Measurements from ENCODE around the gene SMURF1.

SMURF1 gene

DNA sequence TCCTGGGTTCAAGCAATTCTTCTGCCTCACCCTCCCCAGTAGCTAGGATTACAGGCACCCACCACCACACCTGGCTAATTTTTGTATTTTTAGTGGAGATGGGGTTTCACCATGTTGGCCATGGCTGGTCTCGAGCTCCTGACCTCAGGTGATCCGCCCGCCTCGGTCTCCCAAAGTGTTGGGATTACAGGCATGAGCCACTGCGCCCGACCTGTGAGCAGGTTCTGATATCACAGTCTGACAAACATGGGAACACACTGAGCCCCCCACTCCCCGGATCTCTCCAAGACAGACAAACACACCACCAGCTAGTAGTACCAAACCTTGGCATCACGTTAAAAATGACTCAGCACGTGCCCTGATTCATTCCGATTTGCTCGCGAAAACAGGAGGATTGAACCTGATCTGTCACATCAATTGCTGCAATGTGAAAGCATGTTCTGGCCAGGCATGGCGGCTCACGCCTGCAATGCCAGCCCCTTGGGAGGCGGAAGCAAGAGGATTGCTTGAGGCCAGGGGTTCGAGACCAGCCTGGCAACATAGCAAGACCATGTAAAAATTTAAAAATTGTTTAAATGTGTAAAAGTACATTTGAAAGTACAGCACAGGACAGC lies 106.5 kb downstream of the SMURF1 start:
- no peaks in the 10 kb centered on the region for H3K4me1 ChIP-seq
- no peaks in the 10 kb centered on the region for H3K9me3 ChIP-seq
- in situ Hi-C loops (cut with MboI; ENCODE audit: low sequenced_read_pairs), result no loop called here
- DNase-seq (ENCODE audit: low spot score in 2 of 2), result no peak
- no peaks in the 10 kb centered on the region for H3K27me3 ChIP-seq (ENCODE audit: low read depth)
- H3K36me3 ChIP-seq (replicated peaks), result peaks cover 82% of the 10 kb centered on the region
- H3K4me3 ChIP-seq, result no peak overlapping the region

DNA sequence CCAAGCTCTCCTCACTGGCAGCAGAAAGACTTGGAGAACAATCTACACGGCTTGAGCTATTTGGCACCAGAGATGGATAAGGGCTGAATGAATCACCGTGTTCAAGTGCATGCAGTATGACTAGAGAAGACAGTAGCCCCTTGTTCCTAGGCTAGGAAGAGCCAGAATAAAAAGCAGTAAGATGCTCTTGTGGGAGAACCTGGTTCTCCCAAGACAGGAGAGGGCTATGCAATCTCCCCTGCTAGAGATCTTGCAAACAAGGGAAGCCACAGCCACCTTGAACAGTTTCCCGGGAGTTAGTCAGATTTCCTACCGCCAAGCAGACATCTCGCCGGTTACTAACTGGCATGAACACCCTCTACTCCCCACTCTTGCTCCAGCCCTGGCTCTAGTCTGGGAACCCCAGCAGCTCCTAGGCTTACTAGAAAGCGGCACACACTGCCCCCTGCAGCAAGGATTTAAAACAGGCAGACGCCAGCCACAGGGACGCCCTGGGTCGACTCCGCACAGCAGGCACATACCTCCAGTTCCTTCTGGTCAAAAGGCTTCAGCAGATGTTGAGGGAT lies 107.3 kb downstream of the SMURF1 start:
- H3K36me3 ChIP-seq (replicated peaks), result peaks cover 85% of the 10 kb centered on the region
- H3K9me3 ChIP-seq, result no peaks in the 10 kb centered on the region
- in situ Hi-C loops (cut with MboI; ENCODE audit: low sequenced_read_pairs), result no loop called here
- DNase-seq (ENCODE audit: low spot score in 2 of 2), result peak in 1 of 2 experiments; percentile 50
- H3K4me3 ChIP-seq, result no peak overlapping the region
- H3K4me1 ChIP-seq, result no peaks in the 10 kb centered on the region
- no peaks in the 10 kb centered on the region for H3K27me3 ChIP-seq (ENCODE audit: low read depth)

DNA sequence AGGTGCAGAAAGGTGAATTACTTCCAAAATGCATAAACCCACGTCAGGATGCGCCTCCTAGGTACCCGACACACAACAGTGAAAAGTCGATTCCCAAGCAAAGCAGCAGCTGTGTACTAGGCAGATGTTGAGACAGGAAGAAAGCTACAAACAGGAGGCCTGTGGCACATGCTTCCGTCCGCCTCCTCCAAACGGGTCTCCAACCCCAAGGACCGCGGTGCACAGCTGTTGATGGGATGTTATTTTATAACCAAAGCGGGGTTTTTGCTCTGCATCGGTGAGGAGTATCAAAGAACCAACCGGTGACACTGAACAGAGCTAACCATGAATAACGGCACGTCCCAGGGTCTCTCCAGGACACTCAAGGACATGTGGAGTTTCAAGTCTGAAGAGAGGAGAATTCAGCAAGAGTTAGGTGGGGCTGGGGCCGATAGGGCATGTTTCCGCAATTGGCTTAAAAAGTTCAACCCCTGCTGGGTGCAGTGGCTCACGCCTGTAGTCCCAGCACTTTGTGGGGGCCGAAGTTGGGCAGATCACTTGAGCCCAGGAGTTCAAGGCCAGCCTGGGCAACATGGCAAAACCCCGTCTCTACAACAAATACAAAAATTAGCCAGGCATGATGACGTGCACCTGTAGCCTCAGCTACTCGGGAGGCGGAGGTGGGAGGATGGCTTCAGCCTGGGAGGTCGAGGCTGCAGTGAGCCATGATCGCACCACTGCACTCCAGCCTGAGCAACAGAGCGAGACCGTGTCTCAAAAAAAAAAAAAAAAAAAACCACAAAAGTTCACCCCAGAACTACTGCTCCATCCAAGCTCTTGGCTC lies 108.0 kb downstream of the SMURF1 start:
- Histone ChIP-seq H3K36me3 (replicated peaks) (peaks cover 86% of the 10 kb centered on the region), H3K27me3 (ENCODE audit: low read depth) (no peaks in the 10 kb centered on the region), H3K4me3 (no peak overlapping the region), H3K4me1 (no peaks in the 10 kb centered on the region), H3K9me3 (no peaks in the 10 kb centered on the region)
- DNase-seq (ENCODE audit: low spot score in 2 of 2), result no peak
- in situ Hi-C loops (cut with MboI; ENCODE audit: low sequenced_read_pairs), result no loop called here

DNA sequence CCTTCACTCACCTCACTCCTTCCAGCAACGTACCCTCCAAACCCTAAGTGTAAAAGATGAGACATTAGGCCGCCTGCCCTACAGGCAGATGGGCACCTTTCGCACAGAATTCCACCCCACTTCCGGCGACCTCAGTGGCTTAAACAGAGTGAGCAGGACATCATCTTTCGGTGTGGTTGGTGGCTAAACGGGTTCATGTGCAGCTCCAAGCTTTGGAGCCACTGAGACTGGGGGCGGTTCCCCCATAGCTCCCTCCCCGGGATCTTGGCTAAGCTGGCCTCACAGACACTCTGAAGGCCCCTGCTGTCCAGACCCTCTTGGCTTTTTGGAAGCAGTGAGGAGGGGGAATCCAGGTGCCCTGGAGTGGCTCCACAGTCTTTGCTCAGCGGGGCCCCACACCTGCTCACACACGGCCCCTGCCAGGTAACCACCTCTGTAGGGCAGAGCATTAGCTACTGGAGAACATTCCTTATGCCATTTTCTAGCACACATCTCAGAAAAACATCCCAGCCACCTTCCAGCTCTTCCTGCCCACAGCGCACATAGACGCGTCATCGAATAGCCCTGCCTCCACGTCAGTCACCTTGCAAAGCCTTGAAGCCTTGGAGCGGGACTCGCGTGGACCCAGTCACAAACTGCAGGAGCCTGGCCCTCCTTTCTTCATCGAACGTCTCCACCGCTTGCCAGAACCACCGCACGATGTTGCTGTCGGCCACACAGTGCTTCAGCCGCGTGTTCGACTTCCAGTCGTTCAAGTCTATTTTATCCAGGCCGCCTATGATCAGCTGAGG lies 108.8 kb downstream of the SMURF1 start:
- no peaks in the 10 kb centered on the region for H3K27me3 ChIP-seq (ENCODE audit: low read depth)
- DNase-seq (ENCODE audit: low spot score in 2 of 2), result no peak
- in situ Hi-C loops (cut with MboI; ENCODE audit: low sequenced_read_pairs), result no loop called here
- no peaks in the 10 kb centered on the region for H3K9me3 ChIP-seq
- no peak overlapping the region for H3K4me3 ChIP-seq
- peaks cover 86% of the 10 kb centered on the region for H3K36me3 ChIP-seq (replicated peaks)
- H3K4me1 ChIP-seq, result no peaks in the 10 kb centered on the region

DNA sequence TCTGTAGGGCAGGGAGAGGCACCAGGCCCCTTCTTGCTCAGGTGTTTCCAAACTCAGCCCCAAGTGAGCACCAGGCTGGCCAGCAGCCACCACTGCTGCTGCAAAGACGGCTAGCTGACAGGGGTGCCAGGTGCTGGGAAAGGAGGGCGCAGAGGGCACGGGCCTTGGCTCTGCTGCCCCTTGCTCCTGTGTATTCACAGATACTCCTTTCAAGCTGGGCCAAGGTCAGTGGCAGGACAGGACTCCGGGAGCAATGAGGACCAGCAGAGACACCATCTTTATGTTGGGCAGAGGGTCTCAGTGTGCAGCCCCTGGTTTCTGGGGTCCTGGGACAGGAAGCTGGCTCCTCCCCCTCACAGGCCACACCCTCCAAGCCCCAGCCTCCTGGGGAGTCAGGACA lies 110.1 kb downstream of the SMURF1 start:
- Histone ChIP-seq H3K9me3 (no peaks in the 10 kb centered on the region), H3K4me1 (no peaks in the 10 kb centered on the region), H3K36me3 (replicated peaks) (peaks cover 88% of the 10 kb centered on the region), H3K4me3 (no peak overlapping the region), H3K27me3 (ENCODE audit: low read depth) (no peaks in the 10 kb centered on the region)
- DNase-seq (ENCODE audit: low spot score in 2 of 2), result no peak
- in situ Hi-C loops (cut with MboI; ENCODE audit: low sequenced_read_pairs), result no loop called here

DNA sequence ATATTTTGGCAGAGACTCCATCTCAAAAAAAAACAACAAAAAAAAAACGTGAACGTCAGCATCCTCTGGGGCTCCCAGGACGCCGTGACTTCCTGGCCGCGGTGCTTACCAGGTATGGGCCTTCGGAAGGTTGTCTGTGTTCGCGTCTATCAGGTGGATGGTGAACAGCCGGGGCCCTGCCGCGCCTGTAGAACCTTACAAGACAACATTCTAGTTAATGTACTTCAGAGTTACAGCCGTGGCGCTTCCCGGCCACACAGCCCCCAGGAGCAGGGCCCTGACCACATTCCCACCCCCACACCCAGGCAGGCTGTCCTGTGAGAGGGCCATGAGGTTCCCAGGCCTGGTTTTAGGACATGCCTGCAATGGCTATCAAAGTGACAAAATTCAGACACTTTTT lies 111.0 kb downstream of the SMURF1 start:
- Histone ChIP-seq H3K4me1 (no peaks in the 10 kb centered on the region), H3K9me3 (no peaks in the 10 kb centered on the region), H3K4me3 (no peak overlapping the region), H3K36me3 (replicated peaks) (peaks cover 88% of the 10 kb centered on the region), H3K27me3 (ENCODE audit: low read depth) (no peaks in the 10 kb centered on the region)
- in situ Hi-C loops (cut with MboI; ENCODE audit: low sequenced_read_pairs), result no loop called here
- no peak for DNase-seq (ENCODE audit: low spot score in 2 of 2)

DNA sequence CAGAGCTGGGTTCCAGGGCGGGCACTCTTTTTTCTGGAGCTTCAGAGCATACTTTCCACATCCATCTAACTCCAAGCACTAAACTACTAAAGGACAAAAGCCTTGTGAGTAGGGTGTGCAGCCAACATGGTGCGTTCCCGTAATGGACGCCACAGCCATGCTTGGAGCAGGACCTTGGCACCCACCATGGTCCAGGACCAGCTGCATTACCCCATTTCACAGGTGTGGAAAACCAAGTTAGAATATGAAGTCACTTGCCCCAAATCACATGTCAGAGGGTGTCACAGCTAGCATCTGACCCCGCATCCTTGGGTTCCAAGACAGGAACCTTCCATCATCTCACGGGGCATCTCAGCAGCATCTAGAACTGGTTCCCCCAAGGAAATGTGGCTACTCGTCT lies 112.4 kb downstream of the SMURF1 start:
- H3K4me3 ChIP-seq, result no peak overlapping the region
- peaks cover 74% of the 10 kb centered on the region for H3K36me3 ChIP-seq (replicated peaks)
- no peaks in the 10 kb centered on the region for H3K9me3 ChIP-seq
- in situ Hi-C loops (cut with MboI; ENCODE audit: low sequenced_read_pairs), result no loop called here
- H3K4me1 ChIP-seq, result no peaks in the 10 kb centered on the region
- no peak for DNase-seq (ENCODE audit: low spot score in 2 of 2)
- H3K27me3 ChIP-seq (ENCODE audit: low read depth), result no peaks in the 10 kb centered on the region

DNA sequence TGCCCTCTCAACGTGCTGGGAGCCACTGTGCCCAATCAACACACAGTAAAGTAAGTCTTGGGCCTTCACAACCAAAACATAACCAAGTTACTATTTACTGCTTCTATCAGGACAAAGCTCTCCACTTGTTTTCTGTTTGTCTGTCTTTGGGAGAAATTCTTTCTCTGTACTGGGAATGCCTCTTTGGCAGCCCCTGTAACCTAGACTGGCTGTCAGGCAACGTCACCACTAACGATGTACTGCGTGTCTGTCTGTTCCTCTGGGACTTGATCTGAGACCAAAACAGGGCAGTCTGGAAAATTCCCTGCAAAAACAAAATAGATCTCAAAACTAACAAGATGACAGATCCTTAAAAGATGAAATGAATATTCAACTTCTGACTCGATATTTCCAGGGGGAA lies 113.0 kb downstream of the SMURF1 start:
- Histone ChIP-seq H3K4me3 (no peak overlapping the region), H3K9me3 (no peaks in the 10 kb centered on the region), H3K4me1 (no peaks in the 10 kb centered on the region), H3K36me3 (replicated peaks) (peaks cover 71% of the 10 kb centered on the region), H3K27me3 (ENCODE audit: low read depth) (no peaks in the 10 kb centered on the region)
- DNase-seq (ENCODE audit: low spot score in 2 of 2), result no peak
- in situ Hi-C loops (cut with MboI; ENCODE audit: low sequenced_read_pairs), result no loop called here

DNA sequence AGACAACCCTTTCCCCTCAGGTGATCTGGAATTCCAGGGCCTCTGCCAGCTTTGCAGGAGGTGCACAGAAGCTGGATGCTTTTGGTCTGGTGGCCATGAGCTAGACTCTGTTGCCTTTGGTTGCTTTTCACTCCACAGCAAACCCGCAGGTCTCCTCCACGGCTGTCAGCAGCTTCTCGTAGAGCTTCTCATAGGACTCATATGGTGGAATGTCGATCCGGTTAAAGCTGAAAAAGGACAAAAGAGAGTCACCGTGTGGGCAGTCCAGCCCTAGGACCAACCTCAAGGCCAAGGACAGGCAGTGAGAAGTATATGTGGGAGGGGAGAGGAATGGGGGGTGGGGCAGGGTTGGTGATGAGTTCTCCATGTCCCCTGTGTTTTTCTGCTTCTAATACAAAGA lies 113.5 kb downstream of the SMURF1 start:
- H3K4me3 ChIP-seq, result no peak overlapping the region
- in situ Hi-C loops (cut with MboI; ENCODE audit: low sequenced_read_pairs), result no loop called here
- no peak for DNase-seq (ENCODE audit: low spot score in 2 of 2)
- H3K27me3 ChIP-seq (ENCODE audit: low read depth), result no peaks in the 10 kb centered on the region
- H3K9me3 ChIP-seq, result no peaks in the 10 kb centered on the region
- H3K4me1 ChIP-seq, result no peaks in the 10 kb centered on the region
- H3K36me3 ChIP-seq (replicated peaks), result peaks cover 66% of the 10 kb centered on the region

DNA sequence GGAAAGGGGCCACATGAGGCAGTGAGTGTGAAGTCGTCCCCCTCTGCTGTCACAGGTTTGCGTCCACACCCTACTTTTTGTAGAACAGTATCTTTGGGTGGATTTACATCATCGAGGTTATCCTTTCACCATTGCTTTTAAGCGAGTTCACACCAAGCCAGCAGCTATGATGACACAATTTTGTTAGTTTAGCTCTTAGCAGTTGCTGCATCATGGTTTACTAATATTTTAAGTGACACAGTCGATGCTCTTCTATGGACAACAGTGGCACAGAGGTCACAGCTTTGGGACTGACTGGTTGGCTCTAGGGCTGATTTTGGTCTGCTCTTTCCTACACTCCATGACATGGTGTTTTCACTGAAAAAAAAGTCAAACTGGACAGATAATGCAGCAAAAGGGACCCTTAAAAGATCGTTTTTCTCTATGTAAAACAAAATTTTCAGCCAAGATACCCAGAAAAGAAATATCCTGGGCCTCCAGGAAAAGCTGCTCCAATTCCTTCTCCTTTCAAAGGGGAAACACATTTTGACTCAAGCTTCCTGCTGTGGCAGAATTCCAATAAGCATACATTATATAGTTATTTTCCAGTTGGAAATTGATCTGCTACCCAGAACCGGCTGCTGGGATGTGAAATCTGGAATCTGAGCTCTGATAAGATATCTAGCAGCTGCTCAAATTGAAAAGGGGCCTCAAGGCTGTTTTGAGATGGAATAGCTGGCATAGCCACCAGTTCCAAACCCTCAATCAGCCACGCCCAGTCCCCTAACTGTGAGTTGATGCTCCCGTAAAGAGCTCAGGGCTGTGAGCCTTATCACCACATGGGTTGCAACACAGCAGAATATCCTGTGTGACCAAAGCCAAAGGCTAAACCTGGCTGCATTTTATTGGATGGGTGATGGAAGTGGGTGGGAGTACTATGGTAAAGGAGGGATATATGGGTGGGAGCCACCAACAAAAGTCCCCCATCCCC lies 114.2 kb downstream of the SMURF1 start:
- H3K36me3 ChIP-seq (replicated peaks), result peaks cover 59% of the 10 kb centered on the region
- H3K27me3 ChIP-seq (ENCODE audit: low read depth), result no peaks in the 10 kb centered on the region
- in situ Hi-C loops (cut with MboI; ENCODE audit: low sequenced_read_pairs), result no loop called here
- DNase-seq (ENCODE audit: low spot score in 2 of 2), result no peak
- no peak overlapping the region for H3K4me3 ChIP-seq
- H3K4me1 ChIP-seq, result no peaks in the 10 kb centered on the region
- no peaks in the 10 kb centered on the region for H3K9me3 ChIP-seq

DNA sequence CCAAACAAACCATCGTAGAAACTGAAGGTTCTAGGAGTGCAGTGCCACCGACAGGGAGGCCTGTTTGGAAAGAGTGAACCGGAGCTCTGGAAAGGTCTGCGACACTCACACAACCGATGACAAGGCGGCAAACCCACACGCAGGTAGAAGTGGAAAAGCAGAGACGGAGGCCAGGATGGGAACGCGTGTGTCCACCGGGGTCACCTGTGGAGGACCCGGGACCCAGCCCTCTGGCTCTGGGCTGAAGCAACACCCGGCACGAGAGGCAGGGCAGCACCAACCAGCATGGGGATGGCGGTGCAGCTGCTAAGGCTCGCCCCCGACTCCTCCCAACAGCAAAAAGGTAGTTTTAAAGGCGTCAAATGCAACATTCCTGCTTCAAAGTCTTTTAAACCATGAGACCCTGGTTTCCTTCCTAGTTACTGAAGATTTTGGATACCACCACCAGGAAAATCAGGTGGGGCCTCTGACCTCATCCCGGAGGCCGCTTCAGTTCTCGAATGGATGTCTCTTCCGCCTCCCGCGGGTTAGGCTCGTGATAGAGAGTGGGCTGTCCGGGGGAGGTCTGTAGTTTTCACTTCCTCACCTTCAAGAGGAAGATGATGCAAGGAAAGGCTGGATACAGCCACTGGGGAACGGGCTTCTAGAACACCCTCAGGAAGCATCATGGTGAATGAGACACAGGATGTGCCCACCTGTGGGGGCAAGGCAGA lies 115.5 kb downstream of the SMURF1 start:
- in situ Hi-C loops (cut with MboI; ENCODE audit: low sequenced_read_pairs), result no loop called here
- Histone ChIP-seq H3K9me3 (no peaks in the 10 kb centered on the region), H3K36me3 (replicated peaks) (peaks cover 48% of the 10 kb centered on the region), H3K4me1 (no peaks in the 10 kb centered on the region), H3K4me3 (no peak overlapping the region), H3K27me3 (ENCODE audit: low read depth) (no peaks in the 10 kb centered on the region)
- DNase-seq (ENCODE audit: low spot score in 2 of 2), result no peak

DNA sequence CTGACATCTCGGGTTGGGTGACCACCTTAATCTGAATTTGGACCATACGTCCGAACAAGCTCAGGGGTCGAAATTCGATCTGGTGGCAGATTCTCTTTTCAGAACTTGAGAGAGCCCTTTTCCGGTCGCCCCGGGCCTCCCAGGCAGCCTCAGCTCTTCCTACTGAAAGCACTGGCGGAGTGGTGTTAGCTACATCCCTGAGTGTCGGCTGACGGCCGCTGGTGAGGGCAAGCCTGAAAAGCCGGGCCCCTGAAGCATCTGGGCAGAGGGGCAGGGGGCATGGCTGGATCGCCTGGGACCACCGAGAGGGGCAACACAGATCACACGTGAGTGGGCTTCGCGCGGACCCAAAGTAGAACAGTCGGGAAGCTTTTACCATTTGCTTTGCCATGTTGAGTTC lies 116.1 kb downstream of the SMURF1 start:
- Histone ChIP-seq H3K9me3 (no peaks in the 10 kb centered on the region), H3K36me3 (replicated peaks) (peaks cover 43% of the 10 kb centered on the region), H3K27me3 (ENCODE audit: low read depth) (no peaks in the 10 kb centered on the region), H3K4me1 (no peaks in the 10 kb centered on the region), H3K4me3 (no peak overlapping the region)
- no peak for DNase-seq (ENCODE audit: low spot score in 2 of 2)
- in situ Hi-C loops (cut with MboI; ENCODE audit: low sequenced_read_pairs), result no loop called here

Measured in HAP-1 (cell line).